ENCODE data around the gene PDIA3. TPM values are rescaled to one million over a fixed set of nuclear protein-coding genes. Genes with fewer than 3 reads are reported as not detected.
"Not testable (repeated sequence)": the region's sequence is repeated elsewhere in the genome, so short reads cannot be mapped to it uniquely, and the experiment has no call there.

PDIA3 gene
- total RNA-seq: 365 and 372 TPM in 2 replicates

DNA sequence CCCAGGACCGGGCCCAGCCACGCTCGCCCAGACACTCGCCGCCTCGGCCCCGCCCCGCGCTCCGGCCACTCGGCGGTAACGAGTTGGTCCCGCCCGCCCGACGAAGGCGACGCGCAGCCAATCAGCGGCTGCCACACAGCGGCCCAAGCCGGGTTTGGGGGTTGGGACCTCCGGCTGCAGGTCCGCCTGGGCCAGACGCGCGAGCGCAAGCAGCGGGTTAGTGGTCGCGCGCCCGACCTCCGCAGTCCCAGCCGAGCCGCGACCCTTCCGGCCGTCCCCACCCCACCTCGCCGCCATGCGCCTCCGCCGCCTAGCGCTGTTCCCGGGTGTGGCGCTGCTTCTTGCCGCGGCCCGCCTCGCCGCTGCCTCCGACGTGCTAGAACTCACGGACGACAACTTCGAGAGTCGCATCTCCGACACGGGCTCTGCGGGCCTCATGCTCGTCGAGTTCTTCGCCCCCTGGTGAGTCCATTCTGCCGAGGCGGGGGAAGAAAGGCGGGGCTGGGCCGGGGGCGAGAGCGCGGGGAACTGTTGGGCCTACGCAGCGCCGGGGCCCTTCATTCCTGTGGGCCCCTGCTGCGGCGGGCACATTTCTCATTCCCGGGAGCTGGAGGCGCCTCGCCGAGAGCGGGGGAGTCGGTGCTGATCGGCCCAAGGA, at the start of gene PDIA3:
PDIA3 (plus strand) TSS at position 194 of the 658 bp plus-strand sequence; CDS start at position 296, 102 bp downstream.
- intact Hi-C loops (cut with micrococcal nuclease): not testable (repeated sequence)

DNA sequence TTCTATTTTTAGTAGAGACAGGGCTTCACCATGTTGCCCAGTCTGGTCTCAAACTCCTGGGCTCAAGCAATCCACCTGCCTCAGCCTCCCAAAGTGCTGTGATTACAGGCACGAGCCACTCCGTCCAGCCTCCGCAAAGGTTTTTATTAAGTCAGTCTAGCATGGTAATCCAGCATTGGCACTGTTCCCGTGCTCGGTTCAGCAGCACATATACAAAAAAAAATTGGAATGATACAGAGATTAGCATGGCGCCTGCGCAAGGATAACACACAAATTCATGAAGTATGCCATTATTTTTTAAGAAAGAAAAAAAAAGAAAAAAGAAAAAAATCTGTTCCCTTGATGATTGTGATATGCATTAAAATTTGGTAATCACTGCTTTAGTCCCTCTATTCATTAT, 44.1 kb upstream of the PDIA3 start:
- intact Hi-C loops (cut with micrococcal nuclease): no loop called here

DNA sequence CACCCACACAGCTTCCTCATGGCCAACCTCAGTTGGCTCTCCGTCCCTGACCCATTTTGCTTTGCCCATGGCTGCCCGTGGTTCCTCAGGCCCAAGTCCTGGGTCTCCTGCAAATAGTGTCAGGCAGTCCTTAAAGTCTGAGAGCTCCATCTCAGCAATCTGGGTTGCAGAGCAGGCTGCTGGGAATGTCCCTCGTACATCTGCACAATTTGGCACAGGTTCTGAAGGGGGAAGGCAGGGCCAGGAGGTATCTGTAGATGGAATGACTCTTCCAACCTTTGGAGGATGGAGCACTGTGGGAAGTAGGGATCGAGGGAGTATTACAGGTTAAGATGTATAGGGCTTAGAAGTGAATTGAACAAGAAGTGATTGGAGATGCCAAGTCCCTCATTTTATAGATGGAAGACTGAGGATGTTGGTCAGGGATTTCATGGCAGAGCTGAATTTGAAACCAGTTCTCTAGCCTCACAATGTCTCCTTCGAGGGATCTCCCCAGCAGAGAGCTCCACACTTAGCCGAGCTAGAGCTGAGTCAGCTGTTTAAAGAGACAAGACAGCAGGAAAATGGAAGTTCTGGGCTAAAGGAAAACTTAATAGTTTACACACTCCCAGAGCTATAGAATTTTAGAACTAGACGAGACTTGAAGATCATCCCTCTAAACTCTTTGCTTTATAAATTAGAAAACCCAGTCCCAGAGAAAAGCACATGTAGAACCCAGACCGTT, 43.4 kb upstream of the PDIA3 start:
- intact Hi-C loops (cut with micrococcal nuclease): no loop called here

DNA sequence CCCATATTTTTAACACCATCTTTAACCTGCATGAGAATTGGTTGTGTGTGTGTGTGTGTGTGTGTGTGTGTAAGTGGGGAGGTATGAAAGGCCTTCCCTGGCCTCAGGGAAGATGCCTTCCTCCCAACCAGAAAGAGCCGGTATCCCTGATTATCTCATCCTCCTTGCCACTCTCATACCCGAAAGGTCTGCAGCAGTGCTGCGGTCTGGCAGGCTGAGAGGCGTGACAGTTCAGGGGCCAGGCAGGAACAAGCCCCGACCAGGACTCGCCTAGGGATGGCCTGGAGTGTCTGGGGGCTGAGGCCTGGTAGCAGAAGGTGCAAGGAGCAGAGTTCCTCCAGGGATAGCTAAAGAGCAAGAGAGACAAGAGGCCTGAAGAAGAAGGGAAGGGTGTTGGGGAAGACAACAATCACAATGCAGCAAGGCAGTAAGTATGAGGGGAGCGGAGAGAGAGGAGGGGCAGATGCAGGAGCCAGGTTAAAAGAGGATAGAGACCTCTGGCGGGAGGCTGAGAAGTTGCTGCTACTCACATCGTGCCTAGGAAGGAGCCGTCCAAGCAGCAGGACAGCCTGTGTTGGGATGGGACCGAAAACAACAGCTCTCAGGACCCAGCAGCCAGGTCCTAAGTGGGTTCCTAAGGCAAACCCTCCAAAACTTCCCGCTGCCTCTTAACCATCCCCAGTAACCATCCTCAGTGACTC, 35.7 kb upstream of the PDIA3 start:
- intact Hi-C loops (cut with micrococcal nuclease): not testable (repeated sequence)

DNA sequence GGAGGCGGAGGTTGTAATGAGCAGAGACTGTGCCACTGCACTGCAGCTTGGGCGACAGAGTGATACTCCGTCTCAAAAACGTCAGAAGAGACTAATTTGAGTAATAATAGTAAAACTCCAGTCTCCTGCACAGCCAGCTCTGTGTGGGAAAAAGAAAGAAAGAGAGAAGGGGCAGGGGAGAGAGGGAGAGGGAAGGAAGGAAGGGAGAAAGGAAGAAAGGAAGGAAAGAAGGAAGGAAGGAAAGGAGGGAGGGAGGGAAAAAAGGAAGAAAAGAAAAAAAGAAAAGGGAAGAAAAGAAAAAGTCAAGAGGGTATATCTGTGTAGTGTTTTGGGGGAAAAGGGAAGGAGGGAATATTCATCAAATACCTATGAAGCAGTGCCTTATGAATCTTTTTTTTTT, 23.1 kb upstream of the PDIA3 start:
- intact Hi-C loops (cut with micrococcal nuclease): no loop called here

DNA sequence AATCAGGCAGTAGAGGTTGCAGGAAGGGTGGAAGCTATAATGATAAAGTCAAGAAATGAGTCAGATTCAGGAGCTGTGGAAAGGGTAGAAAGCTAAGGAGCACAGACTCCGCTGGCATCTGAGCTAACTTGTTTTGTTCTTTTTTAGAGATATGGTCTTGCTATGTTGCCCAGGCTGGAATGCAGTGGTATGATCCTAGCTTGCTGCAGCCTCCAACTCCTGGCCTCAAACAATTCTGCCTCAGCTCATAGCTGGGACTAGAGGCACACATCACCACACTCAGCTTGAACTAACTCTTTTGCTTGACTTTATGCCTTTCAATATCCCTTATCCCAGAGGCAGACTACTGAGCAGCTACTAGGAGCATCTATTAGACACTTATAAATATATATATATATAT, 19.9 kb upstream of the PDIA3 start:
- intact Hi-C loops (cut with micrococcal nuclease): not testable (repeated sequence)

DNA sequence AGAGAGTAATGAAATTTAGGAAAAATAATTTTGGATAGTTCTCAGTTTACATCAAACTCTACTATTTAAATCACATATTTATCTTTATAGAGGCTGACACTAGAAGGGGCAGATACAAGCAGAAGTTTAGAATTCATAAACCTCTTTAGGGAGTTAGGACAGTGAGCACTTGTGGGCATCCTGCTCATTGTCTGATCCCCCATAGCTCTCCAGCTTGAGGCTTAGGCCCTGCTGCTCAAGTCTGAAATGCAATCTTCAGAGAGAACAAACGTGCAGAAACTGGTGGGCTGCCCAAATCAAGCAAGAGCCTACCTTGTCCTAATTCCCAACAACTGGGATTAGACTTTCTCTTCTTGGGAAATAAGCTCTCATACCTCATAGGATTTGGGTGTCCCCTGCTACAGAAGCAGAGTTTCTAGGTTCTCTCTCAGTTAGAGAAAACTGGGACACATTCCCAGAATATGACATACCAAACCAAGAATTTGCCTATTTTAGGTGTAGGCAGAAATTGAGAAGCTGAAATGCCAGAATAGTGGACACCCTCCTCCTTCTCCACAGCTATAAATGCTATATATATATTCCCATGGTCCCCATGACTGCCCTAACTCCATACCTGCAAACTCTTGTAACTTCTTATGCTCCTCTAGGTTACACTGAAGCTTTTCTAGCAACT, 18.0 kb upstream of the PDIA3 start:
- intact Hi-C loops (cut with micrococcal nuclease): not testable (repeated sequence)

DNA sequence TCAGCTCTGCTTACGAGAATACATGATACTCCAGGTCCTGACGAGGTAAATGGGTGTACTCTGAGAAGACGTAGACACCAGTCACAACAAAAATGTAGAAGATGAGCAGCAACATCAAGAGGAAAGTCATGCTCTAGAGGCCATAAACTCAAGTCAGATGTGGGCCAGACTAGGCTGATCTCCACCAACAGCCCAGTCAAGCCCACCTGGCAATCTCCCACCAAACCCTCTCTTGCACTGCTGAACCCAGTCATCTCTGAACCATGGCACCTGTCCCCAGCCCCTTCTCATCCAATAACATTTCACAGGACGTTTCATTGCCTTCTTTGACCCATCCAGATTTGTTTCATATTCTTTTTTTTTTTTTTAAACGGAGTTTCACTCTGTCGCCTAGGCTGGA, 10.8 kb upstream of the PDIA3 start:
- intact Hi-C loops (cut with micrococcal nuclease): no loop called here

DNA sequence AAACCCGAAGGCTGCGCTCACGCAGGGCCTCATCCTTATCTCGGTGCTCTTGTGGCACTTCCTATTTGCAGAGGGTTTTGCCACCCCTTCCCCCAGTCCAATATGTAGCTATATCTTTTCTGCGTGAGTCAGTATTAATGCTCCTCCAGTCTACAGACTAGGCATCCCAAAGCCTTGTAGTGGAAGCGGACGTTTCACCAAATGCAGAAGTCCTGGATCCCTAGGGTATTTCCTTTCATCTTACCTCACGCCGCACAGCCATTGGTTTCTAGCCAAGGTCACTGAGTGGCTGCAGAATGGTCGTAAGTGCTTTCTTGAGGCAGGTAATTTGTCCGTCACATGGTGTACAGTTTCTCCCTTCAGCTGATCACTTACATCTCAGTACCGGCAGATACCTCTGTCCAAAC, 668 bp downstream of the PDIA3 start:
- intact Hi-C loops (cut with micrococcal nuclease): not testable (repeated sequence)

DNA sequence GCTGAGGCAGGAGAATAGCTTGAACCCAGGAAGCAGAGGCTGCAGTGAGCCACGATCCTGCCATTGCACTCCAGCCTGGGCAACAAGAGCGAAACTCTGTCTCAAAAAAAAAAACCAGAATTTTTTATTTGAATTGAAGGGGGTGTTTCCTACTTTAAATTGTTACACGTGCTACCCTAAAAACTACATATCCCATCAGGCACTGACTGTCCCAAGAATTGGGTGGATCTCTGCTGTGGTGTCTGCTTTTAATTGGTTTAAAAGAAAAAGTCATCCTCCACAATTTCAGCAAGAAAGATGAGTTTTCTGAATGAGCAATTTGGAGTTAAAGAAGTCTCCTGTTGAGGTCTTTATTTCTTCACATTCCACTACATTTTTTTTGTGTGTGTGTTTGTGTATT, 2.1 kb downstream of the PDIA3 start:
- intact Hi-C loops (cut with micrococcal nuclease): loop anchor here (2.0 kb wide), 1 partner anchor 76 kb away; the partner anchor contains the start of gene MFAP1

DNA sequence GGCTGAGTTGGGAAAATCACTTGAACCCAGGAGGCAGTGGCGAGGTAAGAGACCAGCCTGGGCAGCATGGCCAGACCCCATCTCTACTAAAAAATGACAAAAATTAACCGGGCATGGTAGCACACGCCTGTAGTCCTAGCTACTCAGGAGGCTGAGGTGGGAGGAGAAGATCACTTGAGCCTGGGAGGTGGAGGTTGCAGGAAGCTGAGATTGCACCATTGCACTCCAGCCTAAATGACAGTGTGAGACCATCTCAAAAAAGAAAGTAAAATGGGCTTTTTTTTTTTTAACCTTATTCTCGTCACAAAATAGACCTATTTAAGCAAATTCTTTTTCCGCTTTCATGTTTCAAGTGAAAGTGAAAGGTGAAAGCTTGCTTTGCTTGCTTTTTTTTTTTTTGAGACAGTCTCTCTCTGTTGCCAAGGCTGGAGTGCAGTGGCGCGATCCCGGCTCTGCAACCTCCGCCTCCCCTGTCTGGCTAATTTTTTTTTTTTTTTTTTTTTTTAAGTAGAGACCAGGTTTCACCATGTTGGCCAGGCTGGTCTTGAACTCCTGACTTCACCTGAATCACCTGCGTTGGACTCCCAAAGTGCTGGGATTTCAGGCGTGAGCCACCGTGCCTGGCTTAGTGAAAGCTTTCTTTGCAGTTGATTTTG, 3.6 kb downstream of the PDIA3 start:
- intact Hi-C loops (cut with micrococcal nuclease): loop anchor here (1.0 to 2.0 kb wide), 2 partner anchors 42 to 75 kb away; partner anchors contain the start of genes MFAP1 and SERF2

DNA sequence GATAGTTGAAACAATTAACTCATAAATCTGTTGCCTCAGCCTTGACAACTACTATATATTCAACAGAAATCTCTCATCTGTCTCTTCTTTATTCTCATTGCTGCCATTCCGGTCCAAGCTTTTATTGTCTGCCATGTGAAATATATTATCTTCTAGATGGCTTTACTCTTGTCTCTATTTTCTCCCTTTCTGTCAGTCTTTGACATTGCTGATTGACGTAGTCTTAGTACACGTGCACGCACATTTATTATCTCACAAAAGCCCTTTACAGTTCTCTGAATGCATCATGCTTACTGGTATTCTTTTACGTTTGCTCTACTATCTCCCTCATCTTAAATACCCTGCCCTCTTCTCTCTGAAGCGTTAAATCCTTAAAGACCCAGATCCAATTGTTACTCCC, 5.6 kb downstream of the PDIA3 start:
- intact Hi-C loops (cut with micrococcal nuclease): no loop called here

DNA sequence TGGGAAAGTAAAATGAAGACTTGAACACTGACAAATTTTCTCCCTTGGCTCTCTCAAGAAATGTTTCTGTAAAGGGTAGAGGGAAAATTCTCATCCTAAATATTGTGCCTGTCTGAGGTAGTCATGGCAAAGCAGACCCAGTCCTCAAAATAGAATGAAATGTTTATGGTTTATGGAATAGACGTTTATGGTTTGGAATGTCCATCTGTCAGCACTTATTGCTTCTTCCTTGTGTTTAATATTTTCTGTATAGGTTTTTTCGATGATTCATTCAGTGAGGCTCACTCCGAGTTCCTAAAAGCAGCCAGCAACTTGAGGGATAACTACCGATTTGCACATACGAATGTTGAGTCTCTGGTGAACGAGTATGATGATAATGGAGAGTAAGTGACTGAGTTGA, 16.6 kb downstream of the PDIA3 start:
- intact Hi-C loops (cut with micrococcal nuclease): no loop called here

DNA sequence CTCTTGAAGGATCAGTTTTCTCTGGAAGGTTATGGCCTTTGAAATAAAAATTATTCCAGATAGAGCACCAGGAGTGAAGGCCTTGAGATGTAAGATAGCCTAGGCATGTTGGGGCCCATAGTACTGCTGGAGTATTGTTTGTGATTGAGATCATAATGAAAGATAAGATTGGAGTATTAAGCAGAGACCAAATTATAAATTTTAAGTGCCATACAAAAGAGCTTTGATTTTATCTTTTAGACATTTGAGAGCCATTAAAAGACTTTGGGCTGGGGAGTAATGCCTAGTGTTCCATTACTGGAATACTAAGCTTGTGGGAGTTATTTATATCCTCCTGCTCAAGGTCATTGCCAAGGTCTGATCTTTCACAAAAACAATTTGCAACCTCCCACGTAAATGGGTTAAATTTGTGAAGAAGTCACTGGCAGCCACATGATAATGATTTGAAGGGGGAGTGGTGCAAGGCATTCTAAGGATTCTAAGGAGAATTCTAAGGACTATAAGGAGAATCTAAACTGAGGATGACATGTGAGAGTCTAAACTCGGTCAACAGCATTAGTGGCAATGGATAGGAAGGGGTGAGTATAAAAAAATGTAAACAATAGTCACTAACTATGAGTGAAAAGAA, 17.7 kb downstream of the PDIA3 start:
- intact Hi-C loops (cut with micrococcal nuclease): no loop called here

DNA sequence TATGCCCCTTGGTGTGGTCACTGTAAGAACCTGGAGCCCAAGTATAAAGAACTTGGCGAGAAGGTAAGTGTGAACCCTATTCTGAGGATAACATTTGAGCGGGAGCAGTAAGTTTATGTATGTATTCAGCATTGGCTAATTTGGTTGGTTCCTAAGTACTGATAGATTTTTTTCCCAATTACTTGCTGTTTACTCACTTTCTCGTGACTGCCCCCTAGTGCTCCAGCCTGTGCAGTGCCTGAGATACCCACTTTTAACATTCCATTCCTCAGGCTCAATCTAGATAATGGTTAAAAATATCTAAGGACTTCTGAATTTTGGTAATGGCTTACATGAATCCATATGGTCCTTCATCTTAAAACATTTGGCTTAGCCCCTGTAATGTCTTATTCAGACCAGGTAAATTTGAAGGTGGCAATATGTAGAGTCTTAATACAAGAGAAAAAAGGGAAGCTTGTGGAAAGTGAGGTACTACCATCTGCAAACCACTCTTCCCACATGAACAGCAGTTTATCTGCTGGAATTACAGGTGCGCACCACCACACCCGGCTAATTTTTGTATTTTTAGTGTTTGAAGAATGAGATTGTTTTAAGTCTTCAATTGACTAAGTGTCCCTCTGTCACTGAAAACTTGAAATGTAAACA, 23.5 kb downstream of the PDIA3 start:
- intact Hi-C loops (cut with micrococcal nuclease): no loop called here

DNA sequence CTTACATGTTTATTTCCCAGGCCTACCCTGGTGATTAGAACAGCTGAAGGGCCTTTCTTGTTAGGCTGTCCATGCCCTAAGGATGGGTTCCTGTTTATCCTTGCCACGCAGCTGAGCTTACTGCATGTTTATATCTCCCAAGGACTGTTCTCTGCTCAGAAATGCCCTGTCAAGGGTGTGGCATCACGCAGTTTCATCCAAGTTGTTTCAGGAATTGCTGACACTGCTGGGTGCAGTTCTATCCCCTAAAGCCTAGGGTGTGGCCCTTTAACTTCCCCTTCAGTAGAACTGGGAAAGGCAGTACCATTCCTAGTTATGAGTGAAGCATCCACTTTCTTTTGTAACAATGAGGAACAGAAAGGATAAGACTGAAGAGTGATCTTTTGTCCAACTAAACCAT, 25.6 kb downstream of the PDIA3 start:
- intact Hi-C loops (cut with micrococcal nuclease): no loop called here

DNA sequence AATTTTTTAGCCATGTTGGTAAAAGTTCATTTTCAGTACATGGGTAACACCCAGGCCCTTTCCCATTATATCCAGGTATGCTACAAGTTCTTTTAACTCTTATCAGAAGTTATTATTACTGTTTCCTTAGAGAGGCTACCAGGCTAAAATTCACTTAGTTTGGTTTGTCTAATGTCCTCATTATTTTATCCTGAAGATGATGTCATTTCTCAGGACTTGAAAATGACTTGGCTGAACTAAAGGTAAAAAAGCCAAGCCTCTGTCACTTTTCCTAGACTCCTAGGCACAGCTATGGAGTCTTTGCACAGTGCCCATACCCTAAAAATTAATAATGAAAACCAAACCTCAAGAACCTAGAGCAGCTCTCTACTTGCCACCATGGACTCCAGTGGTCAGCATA, 26.4 kb downstream of the PDIA3 start:
- intact Hi-C loops (cut with micrococcal nuclease): no loop called here

DNA sequence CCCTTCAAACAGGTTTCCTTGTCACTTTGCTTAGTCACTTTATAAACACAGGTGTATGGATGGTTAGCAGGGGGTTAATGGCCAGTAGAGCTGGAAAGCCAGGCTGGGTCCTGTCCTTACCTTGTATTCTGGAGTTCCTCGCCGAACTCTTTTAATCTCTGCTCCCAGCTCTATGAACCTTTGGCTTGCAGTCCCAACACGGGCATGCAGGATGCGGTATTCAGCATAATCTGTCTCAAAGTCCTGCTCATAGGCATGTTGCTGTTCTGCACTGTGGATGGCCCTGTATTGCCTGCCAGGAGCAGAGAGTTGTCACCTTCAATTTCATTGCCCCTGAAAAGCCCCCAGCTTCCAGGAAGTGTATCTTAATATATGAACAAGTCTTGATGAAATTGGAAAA, 27.8 kb downstream of the PDIA3 start:
- intact Hi-C loops (cut with micrococcal nuclease): no loop called here

DNA sequence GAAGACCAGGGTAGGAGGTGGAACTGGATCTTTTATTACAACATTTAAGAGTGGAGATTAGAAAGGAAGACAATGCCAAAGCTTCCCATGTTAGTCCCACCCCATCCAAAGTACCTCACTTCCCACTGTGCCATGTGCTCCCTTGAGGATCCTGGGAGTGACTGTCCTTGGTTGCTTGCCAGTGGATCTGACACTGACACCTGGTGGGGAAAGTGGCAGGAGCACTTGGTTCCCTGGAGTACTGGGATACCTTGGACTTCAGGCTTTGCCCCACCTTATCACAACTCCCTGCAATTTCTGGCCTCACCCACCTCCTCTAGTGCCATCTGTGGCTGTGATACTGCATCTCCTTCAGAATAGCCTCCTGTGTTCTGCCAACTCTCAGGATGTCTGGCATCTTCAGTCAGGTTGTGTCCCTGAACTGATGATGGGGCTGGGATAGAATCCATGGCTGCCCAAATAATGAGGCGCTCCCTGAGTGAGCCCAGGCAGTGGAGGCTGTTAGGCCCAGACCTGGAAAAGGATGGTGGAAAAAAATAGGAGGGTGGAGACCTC, 29.2 kb downstream of the PDIA3 start:
- intact Hi-C loops (cut with micrococcal nuclease): no loop called here

Data from T-helper 2 cell treated with Interferon-gamma antibody and Interleukin-4, amounts not matched to agents 100 ng/mL and 5 ng/mL, for 36 hours (primary cell).